K562 (cell line): ENCODE results near the gene NRROS. TPM values are rescaled to one million over a fixed set of nuclear protein-coding genes. Genes with fewer than 3 reads are reported as not detected.

Source experiments
- ATAC-seq: fragments of 200-7000 bp; cut with Tn5 transposase; 3 replicates; pipeline ENCODE4 v1.9.1; 2020; ENCODE audit warnings: moderate library complexity
- BruUV-seq: library from RNA; stranded (reverse); fragments of 400-500 nt; replicated peaks from 2 replicates; lab custom pipeline; 2021; lab: Mats Ljungman, UMichigan
- CTCF ChIA-PET: fragments of 300-600 bp; formaldehyde crosslinking; extraction: SDS; loops from one replicate; lab custom pipeline; 2021; ENCODE audit warnings: low intra/inter-chr PET ratio; lab: Yijun Ruan, JAX
- POLR2A ChIA-PET: fragments of 300-600, 350-650 bp; sonication (Branson Sonifier 250); formaldehyde crosslinking; extraction: SDS; loops from one replicate; lab custom pipeline; 2021; ENCODE audit warnings: antibody characterized with exemption, inconsistent platforms; lab: Yijun Ruan, JAX
- DNase-seq, 4 experiments: peaks; one replicate each; pipeline versions ENCODE4 v3.0.0 to v3.0.0-alpha.2; 2011 to 2018; ENCODE audit warnings: low spot score in 3 of 4, mixed read lengths in 3 of 4; ENCODE audit errors: extremely low read depth in 1 of 4
- FAIRE-seq: peaks from 2 replicates; lab custom pipeline; 2011; peaks lifted over from hg19 to GRCh38; lab: Jason Lieb, UNC
- H2AFZ ChIP-seq: 2 replicates; pipeline ENCODE4 v1.6.0; 2011; ENCODE audit warnings: low read depth, low read length, control low read depth, inconsistent platforms
- H3K27ac ChIP-seq: fragments of 200-600 bp; 3 replicates; pipeline ENCODE4 v1.8.0; 2011; ENCODE audit warnings: low read depth, mild to moderate bottlenecking, control low read depth, inconsistent platforms, low read length, moderate library complexity, mixed read lengths; ENCODE audit errors: extremely low read depth
- H3K27me3 ChIP-seq, 2 experiments: fragments of 300-600 bp in 1 of 2; 2 replicates in 1 of 2; 3 replicates in 1 of 2; pipeline versions ENCODE4 v1.6.0 to v1.8.0; 2011; ENCODE audit warnings: inconsistent platforms in 2 of 2, low read length in 2 of 2, mild to moderate bottlenecking in 1 of 2, mixed read lengths in 1 of 2, moderate library complexity in 1 of 2; ENCODE audit not compliant: control insufficient read depth in 2 of 2, insufficient read depth in 2 of 2
- H3K36me3 ChIP-seq: fragments of 300-600 bp; 3 replicates; pipeline ENCODE4 v1.8.0; 2011; ENCODE audit warnings: mild to moderate bottlenecking, low read length, inconsistent platforms; ENCODE audit not compliant: control insufficient read depth, insufficient read depth
- H3K4me1 ChIP-seq, 2 experiments: fragments of 200-600 bp in 1 of 2; replicated peaks in 1 of 2; 2 replicates in 1 of 2; 3 replicates in 1 of 2; pipeline versions ENCODE4 v1.5.1 to v1.8.0; 2011; ENCODE audit warnings: inconsistent platforms in 2 of 2, low read length in 2 of 2, mild to moderate bottlenecking in 1 of 2, mixed read lengths in 1 of 2, moderate library complexity in 1 of 2; ENCODE audit not compliant: control insufficient read depth in 2 of 2, insufficient read depth in 2 of 2
- H3K4me2 ChIP-seq: 2 replicates; pipeline ENCODE4 v1.6.1; 2011; ENCODE audit warnings: low read length, control low read depth, inconsistent platforms, mixed read lengths; ENCODE audit not compliant: insufficient read depth
- H3K4me3 ChIP-seq: fragments of 200-600 bp; sonication (generic), shearing (Covaris generic); 2 replicates; pipeline ENCODE4 v1.5.1; 2016; ENCODE audit warnings: control low read depth, inconsistent platforms
- H3K79me2 ChIP-seq: fragments of 200-600 bp; 3 replicates; pipeline ENCODE4 v1.8.0; 2011; ENCODE audit warnings: low read length, inconsistent platforms; ENCODE audit not compliant: control insufficient read depth, insufficient read depth
- H3K9ac ChIP-seq, 2 experiments: 2 replicates each; pipeline versions ENCODE4 v1.6.0 to v1.6.1; 2011; ENCODE audit warnings: low read depth in 2 of 2, low read length in 2 of 2, control low read depth in 1 of 2, inconsistent platforms in 1 of 2, mild to moderate bottlenecking in 1 of 2, mixed read lengths in 1 of 2; ENCODE audit not compliant: insufficient read depth in 1 of 2
- H3K9me1 ChIP-seq: one replicate; pipeline ENCODE4 v1.6.0; 2011; ENCODE audit warnings: inconsistent platforms, mild to moderate bottlenecking, low read length, moderate library complexity; ENCODE audit not compliant: control insufficient read depth, insufficient read depth
- H3K9me3 ChIP-seq: replicated peaks from 2 replicates; pipeline ENCODE4 v1.5.1; 2011; ENCODE audit warnings: low read depth, low read length, inconsistent platforms; ENCODE audit not compliant: control insufficient read depth, insufficient read depth
- H4K20me1 ChIP-seq: replicated peaks from 2 replicates; pipeline ENCODE4 v1.6.1; 2011; ENCODE audit warnings: low read length, inconsistent platforms, mixed read lengths; ENCODE audit not compliant: control insufficient read depth, insufficient read depth
- CBFA2T2 ChIP-seq: fragments of 450-650 bp; conservative IDR thresholded peaks from 2 replicates; pipeline ENCODE4 v1.6.1; 2017; ENCODE audit warnings: mild to moderate bottlenecking
- ELF1 ChIP-seq: fragments of 200-800 bp; sonication (Bioruptor generic); IDR thresholded peaks from 2 replicates; pipeline ENCODE4 v1.6.1; 2016; ENCODE audit warnings: missing genetic modification characterization, missing compliant biosample characterization
- MBD2 ChIP-seq: sonication (generic); IDR thresholded peaks from 2 replicates; pipeline ENCODE4 v1.6.1; 2016; ENCODE audit warnings: low read depth, borderline replicate concordance
- NELFE ChIP-seq: IDR thresholded peaks from 2 replicates; pipeline ENCODE4 v1.6.1; 2011; ENCODE audit warnings: mild to moderate bottlenecking; ENCODE audit not compliant: insufficient read depth, insufficient read length
- NEUROD1 ChIP-seq: fragments of 150-350 bp; IDR thresholded peaks from 2 replicates; pipeline ENCODE4 v1.6.1; 2014; ENCODE audit warnings: borderline replicate concordance, low read length, low read depth; ENCODE audit not compliant: partially characterized antibody
- XRCC3 ChIP-seq: fragments of 450-650 bp; IDR thresholded peaks from 2 replicates; pipeline ENCODE4 v1.6.1; 2017; ENCODE audit warnings: mild to moderate bottlenecking, moderate library complexity
- ZC3H11A ChIP-seq: IDR thresholded peaks from 2 replicates; pipeline ENCODE4 v1.6.1; 2012; ENCODE audit warnings: low read depth, low read length, improper control_type of control experiment
- ZNF717 ChIP-seq: fragments of 250-450 bp; sonication (Bioruptor Pico); IDR thresholded peaks from 2 replicates; pipeline ENCODE4 v1.5.0; 2021
- ZNF780A ChIP-seq: fragments of 250-450 bp; sonication (Bioruptor Pico); IDR thresholded peaks from 2 replicates; pipeline ENCODE4 v1.5.0; 2021; ENCODE audit warnings: mild to moderate bottlenecking
- WGBS: fragments of 100-300 bp; shearing (Covaris generic); methylation state at CpG from one replicate; pipeline ENCODE4 v1.1.6; 2016; ENCODE audit warnings: low coverage, mixed read lengths; ENCODE audit not compliant: insufficient coverage; ENCODE audit errors: missing lambda C conversion rate; 5-methylcytosine and 5-hydroxymethylcytosine counted together
- in situ Hi-C: fragments of 300-500 bp; cut with MboI; formaldehyde crosslinking; loops from 4 replicates; pipeline ENCODE4 v1.15.0; 2018; ENCODE audit warnings: inconsistent platforms, mixed read lengths
- intact Hi-C: fragments of 100-400 bp; cut with micrococcal nuclease; formaldehyde crosslinking; loops from 2 replicates; pipeline ENCODE4 v1.14.2; 2022
- polyA plus RNA-seq, 8 experiments: library from polyadenylated mRNA; depleted of rRNA in 4 of 8; stranded (reverse) in 5 of 8; unstranded in 3 of 8; fragments of >200 nt; fragmentation: Nextera tagmentation in 2 of 8; fragmentation: Illumina TruSeq in 1 of 8; extraction: Ambion mirVana in 2 of 8; extraction: Trizol in 1 of 8; gene quantifications; 2 replicates each; pipeline versions ENCODE4 v1.2.1 to v1.2.3, GENCODE V29; 2011 to 2014; ENCODE audit warnings: inconsistent platforms in 1 of 8, missing spikeins in 1 of 8
- total RNA-seq, 7 experiments: library from RNA; depleted of rRNA in 6 of 7; stranded (reverse); fragments of >200 nt in 6 of 7; fragmentation: Illumina TruSeq in 2 of 7; extraction: Trizol in 2 of 7; gene quantifications; 2 replicates each; pipeline versions ENCODE4 v1.2.1 to v1.2.3, GENCODE V29; 2011 to 2021; ENCODE audit warnings: low replicate concordance in 1 of 7
- TF ChIP-seq, protein P1 (sequence below): fragments of 200-800 bp; sonication (Bioruptor generic); IDR thresholded peaks from 2 replicates; pipeline ENCODE4 v1.6.1; 2017; ENCODE audit warnings: missing genetic modification characterization, missing compliant biosample characterization
- TF ChIP-seq, protein P2 (sequence below): fragments of 250-450 bp; sonication (Bioruptor Pico); IDR thresholded peaks from 2 replicates; pipeline ENCODE4 v1.8.0; 2022; ENCODE audit warnings: moderate library complexity, mild to moderate bottlenecking, inconsistent platforms
- TF ChIP-seq, protein P3 (sequence below): fragments of 250-450 bp; sonication (Bioruptor Pico); IDR thresholded peaks from 2 replicates; pipeline ENCODE4 v1.4.0; 2020; ENCODE audit warnings: mild to moderate bottlenecking, moderate library complexity
- TF ChIP-seq, protein P4 (sequence below): fragments of 450-650 bp; IDR thresholded peaks from 2 replicates; pipeline ENCODE4 v1.6.1; 2016; ENCODE audit warnings: mild to moderate bottlenecking
- TF ChIP-seq, protein P5 (sequence below): IDR thresholded peaks from 2 replicates; pipeline ENCODE4 v1.6.1; 2014; ENCODE audit warnings: antibody characterized with exemption

Gene NRROS
- total and polyA plus RNA-seq, 9 of the 15 experiments (the other 6 are each of a cell fraction or from before 2014, with no cell fraction given): 0.34 to 13.8 (median 3.8) TPM

DNA sequence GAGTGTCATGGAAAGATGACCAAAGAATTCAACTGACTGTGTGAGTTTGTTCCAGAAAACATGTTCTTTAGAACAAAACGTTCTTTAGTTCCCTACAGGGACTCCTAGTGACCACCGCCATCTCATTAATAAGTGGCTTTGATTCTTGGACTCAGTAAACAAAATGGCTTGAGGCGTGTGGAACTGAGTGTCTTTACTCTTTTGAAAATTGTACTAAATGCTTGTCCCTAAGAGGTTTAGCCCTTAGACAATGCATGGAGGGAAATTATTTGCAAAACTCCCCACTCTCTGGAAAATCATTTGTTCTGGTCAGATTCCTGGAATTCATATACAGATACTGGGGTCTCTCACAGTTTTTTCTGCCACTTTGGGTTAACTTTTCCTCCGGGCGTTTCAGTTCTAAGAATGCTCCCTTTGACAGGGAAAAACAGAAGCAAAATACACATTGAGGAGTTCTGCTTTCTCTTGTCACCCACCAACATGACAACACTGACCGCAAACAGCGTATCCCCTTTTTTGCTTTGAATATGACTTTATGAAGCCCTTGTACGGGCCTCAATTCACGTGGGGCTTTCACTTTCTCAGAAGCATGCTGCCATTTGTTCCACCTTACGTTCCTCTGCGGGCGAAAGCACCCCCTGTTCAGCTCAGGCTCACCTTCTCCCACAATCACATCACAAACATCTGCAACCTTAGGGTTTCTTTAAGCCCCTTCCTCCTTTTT is 15.3 kb upstream of the NRROS start:
- intact Hi-C loops: no loop called here
- BruUV-seq: no TSS peak
- POLR2A ChIA-PET: no interaction called here

More for the DNA sequence above, 15.3 kb upstream of the NRROS start:
- Histone ChIP-seq H3K9me1 (no peaks in the 10 kb centered on the region), H2AFZ (peak overlapping the region; percentile 61), H3K4me3 (no peak overlapping the region), H3K27me3 (no peaks in the 10 kb centered on the region), H3K79me2 (no peaks in the 10 kb centered on the region), H3K27ac (no peak overlapping the region), H3K4me1 (peaks cover 8 to 13% of the 10 kb centered on the region in 2 experiments), H4K20me1 (no peaks in the 10 kb centered on the region), H3K4me2 (no peak overlapping the region; the same call in 1 of the 2 replicates), H3K9ac (no peak overlapping the region), H3K36me3 (no peaks in the 10 kb centered on the region), H3K9me3 (no peaks in the 10 kb centered on the region)
- FAIRE-seq (no peak), ATAC-seq (no peak), DNase-seq (no peak)
- WGBS: 56% methylated on average over 12 of the region's 12 CpGs
- TF ChIP-seq NEUROD1: no peak
- TF ChIP-seq, protein P1, sequence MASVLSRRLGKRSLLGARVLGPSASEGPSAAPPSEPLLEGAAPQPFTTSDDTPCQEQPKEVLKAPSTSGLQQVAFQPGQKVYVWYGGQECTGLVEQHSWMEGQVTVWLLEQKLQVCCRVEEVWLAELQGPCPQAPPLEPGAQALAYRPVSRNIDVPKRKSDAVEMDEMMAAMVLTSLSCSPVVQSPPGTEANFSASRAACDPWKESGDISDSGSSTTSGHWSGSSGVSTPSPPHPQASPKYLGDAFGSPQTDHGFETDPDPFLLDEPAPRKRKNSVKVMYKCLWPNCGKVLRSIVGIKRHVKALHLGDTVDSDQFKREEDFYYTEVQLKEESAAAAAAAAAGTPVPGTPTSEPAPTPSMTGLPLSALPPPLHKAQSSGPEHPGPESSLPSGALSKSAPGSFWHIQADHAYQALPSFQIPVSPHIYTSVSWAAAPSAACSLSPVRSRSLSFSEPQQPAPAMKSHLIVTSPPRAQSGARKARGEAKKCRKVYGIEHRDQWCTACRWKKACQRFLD (CRISPR knock-in tag): no peak
- TF ChIP-seq, protein P2, sequence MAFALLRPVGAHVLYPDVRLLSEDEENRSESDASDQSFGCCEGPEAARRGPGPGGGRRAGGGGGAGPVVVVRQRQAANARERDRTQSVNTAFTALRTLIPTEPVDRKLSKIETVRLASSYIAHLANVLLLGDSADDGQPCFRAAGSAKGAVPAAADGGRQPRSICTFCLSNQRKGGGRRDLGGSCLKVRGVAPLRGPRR: no peak
- TF ChIP-seq ZNF717 (CRISPR knock-in tag): no peak
- TF ChIP-seq, protein P3, sequence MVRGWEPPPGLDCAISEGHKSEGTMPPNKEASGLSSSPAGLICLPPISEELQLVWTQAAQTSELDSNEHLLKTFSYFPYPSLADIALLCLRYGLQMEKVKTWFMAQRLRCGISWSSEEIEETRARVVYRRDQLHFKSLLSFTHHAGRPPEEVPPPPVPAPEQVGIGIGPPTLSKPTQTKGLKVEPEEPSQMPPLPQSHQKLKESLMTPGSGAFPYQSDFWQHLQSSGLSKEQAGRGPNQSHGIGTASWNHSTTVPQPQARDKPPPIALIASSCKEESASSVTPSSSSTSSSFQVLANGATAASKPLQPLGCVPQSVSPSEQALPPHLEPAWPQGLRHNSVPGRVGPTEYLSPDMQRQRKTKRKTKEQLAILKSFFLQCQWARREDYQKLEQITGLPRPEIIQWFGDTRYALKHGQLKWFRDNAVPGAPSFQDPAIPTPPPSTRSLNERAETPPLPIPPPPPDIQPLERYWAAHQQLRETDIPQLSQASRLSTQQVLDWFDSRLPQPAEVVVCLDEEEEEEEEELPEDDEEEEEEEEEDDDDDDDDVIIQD (CRISPR knock-in tag): no peak
- TF ChIP-seq XRCC3: no peak
- TF ChIP-seq ZC3H11A: no peak
- no peak for TF ChIP-seq ELF1 (tag)
- TF ChIP-seq NELFE: no peak
- TF ChIP-seq, protein P4, sequence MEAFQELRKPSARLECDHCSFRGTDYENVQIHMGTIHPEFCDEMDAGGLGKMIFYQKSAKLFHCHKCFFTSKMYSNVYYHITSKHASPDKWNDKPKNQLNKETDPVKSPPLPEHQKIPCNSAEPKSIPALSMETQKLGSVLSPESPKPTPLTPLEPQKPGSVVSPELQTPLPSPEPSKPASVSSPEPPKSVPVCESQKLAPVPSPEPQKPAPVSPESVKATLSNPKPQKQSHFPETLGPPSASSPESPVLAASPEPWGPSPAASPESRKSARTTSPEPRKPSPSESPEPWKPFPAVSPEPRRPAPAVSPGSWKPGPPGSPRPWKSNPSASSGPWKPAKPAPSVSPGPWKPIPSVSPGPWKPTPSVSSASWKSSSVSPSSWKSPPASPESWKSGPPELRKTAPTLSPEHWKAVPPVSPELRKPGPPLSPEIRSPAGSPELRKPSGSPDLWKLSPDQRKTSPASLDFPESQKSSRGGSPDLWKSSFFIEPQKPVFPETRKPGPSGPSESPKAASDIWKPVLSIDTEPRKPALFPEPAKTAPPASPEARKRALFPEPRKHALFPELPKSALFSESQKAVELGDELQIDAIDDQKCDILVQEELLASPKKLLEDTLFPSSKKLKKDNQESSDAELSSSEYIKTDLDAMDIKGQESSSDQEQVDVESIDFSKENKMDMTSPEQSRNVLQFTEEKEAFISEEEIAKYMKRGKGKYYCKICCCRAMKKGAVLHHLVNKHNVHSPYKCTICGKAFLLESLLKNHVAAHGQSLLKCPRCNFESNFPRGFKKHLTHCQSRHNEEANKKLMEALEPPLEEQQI: no peak
- no peak for TF ChIP-seq CBFA2T2
- no peak for TF ChIP-seq ZNF780A (CRISPR knock-in tag)
- TF ChIP-seq MBD2: no peak
- TF ChIP-seq, protein P5, sequence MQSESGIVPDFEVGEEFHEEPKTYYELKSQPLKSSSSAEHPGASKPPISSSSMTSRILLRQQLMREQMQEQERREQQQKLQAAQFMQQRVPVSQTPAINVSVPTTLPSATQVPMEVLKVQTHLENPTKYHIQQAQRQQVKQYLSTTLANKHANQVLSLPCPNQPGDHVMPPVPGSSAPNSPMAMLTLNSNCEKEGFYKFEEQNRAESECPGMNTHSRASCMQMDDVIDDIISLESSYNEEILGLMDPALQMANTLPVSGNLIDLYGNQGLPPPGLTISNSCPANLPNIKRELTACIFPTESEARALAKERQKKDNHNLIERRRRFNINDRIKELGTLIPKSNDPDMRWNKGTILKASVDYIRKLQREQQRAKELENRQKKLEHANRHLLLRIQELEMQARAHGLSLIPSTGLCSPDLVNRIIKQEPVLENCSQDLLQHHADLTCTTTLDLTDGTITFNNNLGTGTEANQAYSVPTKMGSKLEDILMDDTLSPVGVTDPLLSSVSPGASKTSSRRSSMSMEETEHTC: no peak
- in situ Hi-C loops: no loop called here
- CTCF ChIA-PET: no interaction called here
